Breast epithelium (tissue), 4 donors: ENCODE data around the gene MARCHF3. TPM values are rescaled to one million over a fixed set of nuclear protein-coding genes. Genes with fewer than 3 reads are reported as not detected.

Experiments used
- DNase-seq, 2 donors: peaks; one replicate each; pipeline ENCODE4 v3.0.0-alpha.2; 2019; ENCODE audit warnings: low spot score in 2 of 2
- H3K27ac ChIP-seq, 2 donors: fragments of 200-600 bp; sonication (generic) in 1 of 2; one replicate each; pipeline ENCODE4 v1.5.1; 2016 to 2019; ENCODE audit warnings: mild to moderate bottlenecking in 1 of 2
- H3K27me3 ChIP-seq, 2 donors: fragments of 200-600 bp; sonication (generic) in 1 of 2; one replicate each; pipeline versions ENCODE4 v1.5.1 to v1.6.0; 2017 to 2019; ENCODE audit warnings: control low read depth in 1 of 2, mild to moderate bottlenecking in 1 of 2
- H3K36me3 ChIP-seq: fragments of 200-600 bp; one replicate; pipeline ENCODE4 v1.5.1; 2019
- H3K4me1 ChIP-seq, 2 donors: fragments of 200-600 bp; sonication (generic); one replicate each; pipeline ENCODE4 v1.5.1; 2016 to 2019; ENCODE audit warnings: control low read depth in 1 of 2
- H3K4me3 ChIP-seq, 3 donors: fragments of 200-600 bp; sonication (generic); 1 replicate in 2 of 3; 2 replicates in 1 of 3; pipeline ENCODE4 v1.5.1; 2016 to 2019; ENCODE audit warnings: mild to moderate bottlenecking in 3 of 3, moderate library complexity in 2 of 3
- H3K9me3 ChIP-seq, 2 donors: fragments of 200-600 bp; sonication (generic) in 1 of 2; one replicate each; pipeline ENCODE4 v1.5.1; 2016 to 2019; ENCODE audit warnings: control low read depth in 1 of 2
- POLR2A ChIP-seq: fragments of 450-650 bp; IDR thresholded peaks from one replicate; pipeline ENCODE4 v1.6.1; 2016; ENCODE audit warnings: antibody characterized with exemption, mild to moderate bottlenecking, moderate library complexity
- POLR2AphosphoS5 ChIP-seq, 3 donors: sonication (generic); formaldehyde crosslinking; IDR thresholded peaks; one replicate each; pipeline ENCODE4 v1.6.1; 2017; ENCODE audit warnings: antibody characterized with exemption in 3 of 3
- intact Hi-C: fragments of 100-400 bp; cut with DNase I; formaldehyde crosslinking; loops from one replicate; pipeline ENCODE4 v1.15.1; 2023; ENCODE audit warnings: low total_unique reads
- total RNA-seq, 3 donors: library from RNA; depleted of rRNA; stranded (reverse); fragments of >200 nt; gene quantifications; one replicate each; pipeline ENCODE4 v1.1.0, GENCODE V29; 2016
- TF ChIP-seq, protein P1 (sequence below), 3 donors: fragments of 450-650 bp; IDR thresholded peaks; one replicate each; pipeline ENCODE4 v1.5.1; 2016 to 2017; ENCODE audit warnings: antibody characterized with exemption in 3 of 3, mild to moderate bottlenecking in 3 of 3, moderate library complexity in 3 of 3

Gene MARCHF3
- total RNA-seq, 3 donors from 2014 or later = 7.5 to 16.1 (median 11.6) TPM

DNA sequence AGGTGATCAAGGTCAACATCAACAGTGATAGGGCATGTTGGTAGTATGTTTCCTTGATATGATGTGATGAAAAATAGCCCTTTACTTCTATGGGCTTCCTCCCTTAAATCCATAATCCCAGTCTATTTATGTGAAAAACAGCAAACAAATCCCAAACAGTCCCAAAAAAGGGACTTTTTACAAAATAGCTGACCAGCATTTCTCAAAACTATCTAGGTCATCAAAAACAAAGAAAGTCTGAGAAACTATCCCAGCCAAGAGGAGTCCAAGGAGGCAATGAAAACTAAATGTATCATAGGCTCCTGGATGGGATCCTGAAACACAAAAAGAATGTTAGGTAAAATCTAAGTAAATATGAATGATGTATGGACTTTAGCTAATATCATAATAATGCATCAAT is 71.2 kb downstream of the MARCHF3 start:
- TF ChIP-seq, protein P1, sequence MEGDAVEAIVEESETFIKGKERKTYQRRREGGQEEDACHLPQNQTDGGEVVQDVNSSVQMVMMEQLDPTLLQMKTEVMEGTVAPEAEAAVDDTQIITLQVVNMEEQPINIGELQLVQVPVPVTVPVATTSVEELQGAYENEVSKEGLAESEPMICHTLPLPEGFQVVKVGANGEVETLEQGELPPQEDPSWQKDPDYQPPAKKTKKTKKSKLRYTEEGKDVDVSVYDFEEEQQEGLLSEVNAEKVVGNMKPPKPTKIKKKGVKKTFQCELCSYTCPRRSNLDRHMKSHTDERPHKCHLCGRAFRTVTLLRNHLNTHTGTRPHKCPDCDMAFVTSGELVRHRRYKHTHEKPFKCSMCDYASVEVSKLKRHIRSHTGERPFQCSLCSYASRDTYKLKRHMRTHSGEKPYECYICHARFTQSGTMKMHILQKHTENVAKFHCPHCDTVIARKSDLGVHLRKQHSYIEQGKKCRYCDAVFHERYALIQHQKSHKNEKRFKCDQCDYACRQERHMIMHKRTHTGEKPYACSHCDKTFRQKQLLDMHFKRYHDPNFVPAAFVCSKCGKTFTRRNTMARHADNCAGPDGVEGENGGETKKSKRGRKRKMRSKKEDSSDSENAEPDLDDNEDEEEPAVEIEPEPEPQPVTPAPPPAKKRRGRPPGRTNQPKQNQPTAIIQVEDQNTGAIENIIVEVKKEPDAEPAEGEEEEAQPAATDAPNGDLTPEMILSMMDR (IDR thresholded peaks at IDR 0.05) = no peak
- TF ChIP-seq POLR2A (no peak), POLR2AphosphoS5 (IDR thresholded peaks at IDR 0.05) (no peak)
- Histone ChIP-seq H3K9me3 (no peaks in the 10 kb centered on the region), H3K4me3 (no peak overlapping the region), H3K27me3 (no peaks in the 10 kb centered on the region), H3K27ac (no peak overlapping the region), H3K4me1 (no peaks in the 10 kb centered on the region), H3K36me3 (no peaks in the 10 kb centered on the region)
- intact Hi-C loops = no loop called here
- no peak for DNase-seq

DNA sequence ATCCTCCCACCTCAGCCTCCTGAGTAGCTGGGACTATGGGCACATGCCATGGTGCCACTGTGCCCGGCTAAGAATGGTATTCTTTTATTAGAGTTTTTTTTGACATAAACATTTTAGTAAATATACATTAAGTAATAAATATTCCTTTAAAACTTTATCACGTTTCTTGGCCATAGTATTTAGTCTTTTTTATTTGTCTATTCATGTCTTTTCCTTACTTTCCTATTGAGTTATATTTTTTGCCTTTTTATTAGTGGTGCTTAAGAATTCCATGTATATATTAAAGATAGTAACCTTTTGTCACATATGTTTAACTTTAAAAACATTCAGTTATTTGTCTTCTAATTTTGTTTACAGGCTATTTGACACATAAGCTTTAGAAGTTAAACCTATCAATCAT is 73.4 kb downstream of the MARCHF3 start:
- no peaks in the 10 kb centered on the region for H3K36me3 ChIP-seq
- TF ChIP-seq POLR2AphosphoS5 (IDR thresholded peaks at IDR 0.05) (no peak), POLR2A (no peak)
- TF ChIP-seq, protein P1 (IDR thresholded peaks at IDR 0.05) = no peak
- intact Hi-C loops = no loop called here
- no peak overlapping the region for H3K4me3 ChIP-seq
- DNase-seq = no peak
- no peaks in the 10 kb centered on the region for H3K4me1 ChIP-seq
- no peak overlapping the region for H3K27ac ChIP-seq
- no peaks in the 10 kb centered on the region for H3K27me3 ChIP-seq
- no peaks in the 10 kb centered on the region for H3K9me3 ChIP-seq

DNA sequence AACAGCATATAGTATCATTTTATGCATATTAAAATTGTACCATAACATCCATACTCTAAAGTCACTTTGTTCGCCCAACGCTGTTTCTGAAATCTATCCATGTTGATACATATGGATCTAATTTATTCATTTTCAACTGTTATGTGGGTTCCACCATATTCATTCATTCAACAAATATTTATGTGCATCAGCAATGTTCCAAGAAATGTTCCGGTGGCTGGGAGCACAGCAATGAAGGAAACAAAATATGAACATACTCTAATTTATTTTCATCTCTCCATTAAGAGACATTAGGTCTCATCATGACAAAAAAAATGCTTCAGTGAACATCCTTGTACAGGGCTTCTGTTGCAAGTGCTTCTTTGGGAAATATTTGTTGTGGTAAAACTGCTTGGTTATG is 75.4 kb downstream of the MARCHF3 start:
- intact Hi-C loops = no loop called here
- TF ChIP-seq POLR2AphosphoS5 (IDR thresholded peaks at IDR 0.05) = no peak
- TF ChIP-seq, protein P1 (IDR thresholded peaks at IDR 0.05) = no peak
- TF ChIP-seq POLR2A = no peak
- Histone ChIP-seq H3K27ac (no peak overlapping the region), H3K36me3 (no peaks in the 10 kb centered on the region), H3K9me3 (no peaks in the 10 kb centered on the region), H3K4me3 (no peak overlapping the region), H3K27me3 (no peaks in the 10 kb centered on the region), H3K4me1 (no peaks in the 10 kb centered on the region)
- DNase-seq = no peak

DNA sequence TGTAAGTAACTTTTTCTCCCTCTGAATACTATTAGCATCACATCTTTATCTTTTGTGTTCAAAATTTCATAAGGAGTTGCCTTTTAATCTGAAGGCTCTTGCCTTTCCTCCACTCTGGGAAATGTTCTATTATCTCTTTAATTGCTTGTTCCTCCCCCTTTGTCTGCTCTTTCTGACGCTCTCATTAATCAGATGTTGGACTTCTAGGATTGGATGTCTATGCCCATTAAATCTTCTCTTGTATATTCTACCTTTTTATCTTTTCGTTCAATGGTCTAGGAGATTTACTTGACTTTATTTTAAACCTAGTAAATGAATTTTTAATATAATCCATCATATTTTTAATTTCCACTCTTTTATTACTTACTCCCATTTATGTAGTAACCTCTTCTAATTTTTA is 76.7 kb downstream of the MARCHF3 start:
- H3K36me3 ChIP-seq = no peaks in the 10 kb centered on the region
- H3K27me3 ChIP-seq = no peaks in the 10 kb centered on the region
- no peak for DNase-seq
- TF ChIP-seq, protein P1 (IDR thresholded peaks at IDR 0.05) = no peak
- TF ChIP-seq POLR2AphosphoS5 (IDR thresholded peaks at IDR 0.05) (no peak), POLR2A (no peak)
- no peak overlapping the region for H3K4me3 ChIP-seq
- H3K27ac ChIP-seq = no peak overlapping the region
- H3K9me3 ChIP-seq = no peaks in the 10 kb centered on the region
- no peaks in the 10 kb centered on the region for H3K4me1 ChIP-seq
- intact Hi-C loops = no loop called here

DNA sequence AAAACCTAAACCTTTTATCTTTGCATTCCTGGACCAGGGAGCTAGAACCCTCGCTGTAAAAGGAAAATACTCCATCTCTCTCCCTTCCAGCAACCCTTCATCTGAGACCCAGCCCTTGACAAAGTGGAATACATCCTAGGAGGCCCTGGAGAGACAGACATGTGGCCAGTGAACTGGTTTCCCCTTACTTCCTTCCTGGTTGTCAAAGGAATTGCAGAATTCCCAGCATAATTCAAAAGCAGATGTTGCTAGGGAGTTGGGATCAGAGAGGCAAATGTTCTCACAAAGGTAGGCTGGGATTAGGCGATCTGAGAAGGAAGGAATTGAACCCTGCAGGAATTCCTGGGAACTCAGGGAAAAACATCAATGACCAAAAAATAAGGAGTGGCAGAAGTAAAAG is 80.9 kb downstream of the MARCHF3 start:
- Histone ChIP-seq H3K36me3 (no peaks in the 10 kb centered on the region), H3K27me3 (no peaks in the 10 kb centered on the region), H3K4me1 (no peaks in the 10 kb centered on the region), H3K27ac (no peak overlapping the region), H3K9me3 (no peaks in the 10 kb centered on the region), H3K4me3 (no peak overlapping the region)
- intact Hi-C loops = no loop called here
- no peak for DNase-seq
- TF ChIP-seq POLR2A (no peak), POLR2AphosphoS5 (IDR thresholded peaks at IDR 0.05) (no peak)
- TF ChIP-seq, protein P1 (IDR thresholded peaks at IDR 0.05) = no peak
